ENCODE measurements around the gene GRM8. TPM values are rescaled to one million over a fixed set of nuclear protein-coding genes. Genes with fewer than 3 reads are reported as not detected.

The GRM8 gene
- polyA plus RNA-seq, 1 donor from 2014 or later, result 1.5 TPM

DNA sequence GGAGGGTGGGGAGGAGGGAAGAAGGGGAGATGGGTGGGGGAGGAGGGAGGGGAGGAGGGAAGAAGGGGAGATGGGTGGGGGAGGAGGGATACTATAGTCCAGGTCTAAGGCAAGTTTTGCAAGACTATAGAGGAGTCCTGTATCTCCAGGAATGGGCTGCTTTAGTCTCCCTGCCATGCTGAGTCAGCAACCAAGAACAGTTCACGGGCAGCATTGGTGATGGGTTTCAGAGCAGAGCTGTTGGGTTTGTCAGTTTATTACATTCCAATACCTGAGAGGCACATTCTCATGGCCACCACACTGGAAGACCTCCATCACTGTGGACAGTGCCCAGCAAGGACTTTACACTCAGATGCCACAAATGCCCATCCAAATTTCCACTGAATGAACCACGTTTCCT lies 212.7 kb downstream of the GRM8 start:
- H3K36me3 ChIP-seq (ENCODE audit: insufficient read depth, low read length), result no peaks in the 10 kb centered on the region
- no peaks in the 10 kb centered on the region for H3F3A ChIP-seq (ENCODE audit: insufficient read depth, low read length, poor library complexity, severe bottlenecking)
- TF ChIP-seq REST (IDR thresholded peaks at IDR 0.05; ENCODE audit: borderline replicate concordance), result no peak
- TF ChIP-seq SMC3 (conservative IDR thresholded peaks at IDR 0.05; ENCODE audit: poor library complexity), result no peak
- no peak for TF ChIP-seq EZH2 (IDR thresholded peaks at IDR 0.05; ENCODE audit: borderline replicate concordance, insufficient read depth, low read length, poor library complexity, severe bottlenecking)
- TF ChIP-seq POLR2AphosphoS5 (IDR thresholded peaks at IDR 0.05), result no peak
- TF ChIP-seq MXI1 (conservative IDR thresholded peaks at IDR 0.05; ENCODE audit: poor library complexity, severe bottlenecking), result no peak
- TF ChIP-seq RAD21 (conservative IDR thresholded peaks at IDR 0.05), result no peak
- TF ChIP-seq EP300 (conservative IDR thresholded peaks at IDR 0.05; ENCODE audit: poor library complexity, severe bottlenecking), result no peak
- TF ChIP-seq, protein P1, sequence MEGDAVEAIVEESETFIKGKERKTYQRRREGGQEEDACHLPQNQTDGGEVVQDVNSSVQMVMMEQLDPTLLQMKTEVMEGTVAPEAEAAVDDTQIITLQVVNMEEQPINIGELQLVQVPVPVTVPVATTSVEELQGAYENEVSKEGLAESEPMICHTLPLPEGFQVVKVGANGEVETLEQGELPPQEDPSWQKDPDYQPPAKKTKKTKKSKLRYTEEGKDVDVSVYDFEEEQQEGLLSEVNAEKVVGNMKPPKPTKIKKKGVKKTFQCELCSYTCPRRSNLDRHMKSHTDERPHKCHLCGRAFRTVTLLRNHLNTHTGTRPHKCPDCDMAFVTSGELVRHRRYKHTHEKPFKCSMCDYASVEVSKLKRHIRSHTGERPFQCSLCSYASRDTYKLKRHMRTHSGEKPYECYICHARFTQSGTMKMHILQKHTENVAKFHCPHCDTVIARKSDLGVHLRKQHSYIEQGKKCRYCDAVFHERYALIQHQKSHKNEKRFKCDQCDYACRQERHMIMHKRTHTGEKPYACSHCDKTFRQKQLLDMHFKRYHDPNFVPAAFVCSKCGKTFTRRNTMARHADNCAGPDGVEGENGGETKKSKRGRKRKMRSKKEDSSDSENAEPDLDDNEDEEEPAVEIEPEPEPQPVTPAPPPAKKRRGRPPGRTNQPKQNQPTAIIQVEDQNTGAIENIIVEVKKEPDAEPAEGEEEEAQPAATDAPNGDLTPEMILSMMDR (IDR thresholded peaks at IDR 0.05; ENCODE audit: poor library complexity, severe bottlenecking), result no peak
- TF ChIP-seq TAF1 (IDR thresholded peaks at IDR 0.05; ENCODE audit: low read depth), result no peak
- no peak overlapping the region for H3K27ac ChIP-seq (ENCODE audit: low read length)
- H3K9me3 ChIP-seq (ENCODE audit: low read length), result no peaks in the 10 kb centered on the region
- H3K9me2 ChIP-seq (ENCODE audit: insufficient read depth, low read length), result no peaks in the 10 kb centered on the region
- no peak overlapping the region for H3K4me3 ChIP-seq (ENCODE audit: low read length)
- no peak overlapping the region for H3K9ac ChIP-seq (ENCODE audit: low read length)
- no peak overlapping the region for H2AFZ ChIP-seq (ENCODE audit: low read depth, low read length)
- no peaks in the 10 kb centered on the region for H3K27me3 ChIP-seq (ENCODE audit: insufficient read depth, low read depth, low read length)
- no peaks in the 10 kb centered on the region for H3K79me2 ChIP-seq (replicated peaks; ENCODE audit: insufficient read depth, low read length)
- H3K4me2 ChIP-seq (ENCODE audit: low read length), result no peak overlapping the region
- H4K20me1 ChIP-seq (ENCODE audit: insufficient read depth), result no peaks in the 10 kb centered on the region

DNA sequence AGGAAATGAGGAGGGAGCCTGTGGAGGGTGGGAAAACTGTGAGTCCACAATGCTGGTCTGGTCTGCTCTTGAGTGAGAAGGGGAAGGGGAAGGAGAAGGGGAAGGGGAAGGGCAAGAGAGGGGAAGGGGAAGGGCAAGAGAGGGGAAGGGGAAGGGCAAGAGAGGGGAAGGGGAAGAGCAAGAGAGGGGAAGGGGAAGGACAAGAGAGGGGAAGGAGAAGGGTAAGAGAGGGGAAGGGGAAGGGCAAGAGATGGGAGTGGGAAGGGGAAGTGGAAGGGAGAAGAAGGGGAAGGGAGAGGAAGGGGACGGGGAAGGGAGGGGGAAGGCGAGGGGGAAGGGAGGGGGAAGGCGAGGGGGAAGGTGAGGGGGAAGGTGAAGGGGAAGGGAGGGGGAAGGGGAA lies 213.2 kb downstream of the GRM8 start:
- Histone ChIP-seq H2AFZ (ENCODE audit: low read depth, low read length) (no peak overlapping the region), H3K9me3 (ENCODE audit: low read length) (no peaks in the 10 kb centered on the region), H3K27me3 (ENCODE audit: insufficient read depth, low read depth, low read length) (no peaks in the 10 kb centered on the region), H4K20me1 (ENCODE audit: insufficient read depth) (no peaks in the 10 kb centered on the region), H3K79me2 (replicated peaks; ENCODE audit: insufficient read depth, low read length) (no peaks in the 10 kb centered on the region), H3F3A (ENCODE audit: insufficient read depth, low read length, poor library complexity, severe bottlenecking) (no peaks in the 10 kb centered on the region), H3K4me3 (ENCODE audit: low read length) (no peak overlapping the region), H3K36me3 (ENCODE audit: insufficient read depth, low read length) (no peaks in the 10 kb centered on the region), H3K27ac (ENCODE audit: low read length) (no peak overlapping the region), H3K9ac (ENCODE audit: low read length) (no peak overlapping the region), H3K9me2 (ENCODE audit: insufficient read depth, low read length) (no peaks in the 10 kb centered on the region), H3K4me2 (ENCODE audit: low read length) (no peak overlapping the region)
- TF ChIP-seq, protein P1 (IDR thresholded peaks at IDR 0.05; ENCODE audit: poor library complexity, severe bottlenecking), result no peak
- TF ChIP-seq RAD21 (conservative IDR thresholded peaks at IDR 0.05) (no peak), TAF1 (IDR thresholded peaks at IDR 0.05; ENCODE audit: low read depth) (no peak), REST (IDR thresholded peaks at IDR 0.05; ENCODE audit: borderline replicate concordance) (no peak), SMC3 (conservative IDR thresholded peaks at IDR 0.05; ENCODE audit: poor library complexity) (no peak), POLR2AphosphoS5 (IDR thresholded peaks at IDR 0.05) (no peak), MXI1 (conservative IDR thresholded peaks at IDR 0.05; ENCODE audit: poor library complexity, severe bottlenecking) (no peak), EZH2 (IDR thresholded peaks at IDR 0.05; ENCODE audit: borderline replicate concordance, insufficient read depth, low read length, poor library complexity, severe bottlenecking) (no peak), EP300 (conservative IDR thresholded peaks at IDR 0.05; ENCODE audit: poor library complexity, severe bottlenecking) (no peak)

All from neural cell (in vitro differentiated cells).